ENCODE data around the gene FILIP1L. TPM values are rescaled to one million over a fixed set of nuclear protein-coding genes. Genes with fewer than 3 reads are reported as not detected.

The FILIP1L gene
- total RNA-seq, 2 donors from 2014 or later: 6.7 to 19.0 TPM

- no peak for ATAC-seq
- intact Hi-C loops (cut with DNase I, micrococcal nuclease): no loop called here
- DNase-seq: no peak
These were observed 145.2 kb downstream of the FILIP1L start for GRCh38 chr3:99969136-99969535.

- DNase-seq (no peak), ATAC-seq (no peak)
- intact Hi-C loops (cut with DNase I, micrococcal nuclease): no loop called here
These were observed 146.5 kb downstream of the FILIP1L start for GRCh38 chr3:99967796-99968195.

DNA sequence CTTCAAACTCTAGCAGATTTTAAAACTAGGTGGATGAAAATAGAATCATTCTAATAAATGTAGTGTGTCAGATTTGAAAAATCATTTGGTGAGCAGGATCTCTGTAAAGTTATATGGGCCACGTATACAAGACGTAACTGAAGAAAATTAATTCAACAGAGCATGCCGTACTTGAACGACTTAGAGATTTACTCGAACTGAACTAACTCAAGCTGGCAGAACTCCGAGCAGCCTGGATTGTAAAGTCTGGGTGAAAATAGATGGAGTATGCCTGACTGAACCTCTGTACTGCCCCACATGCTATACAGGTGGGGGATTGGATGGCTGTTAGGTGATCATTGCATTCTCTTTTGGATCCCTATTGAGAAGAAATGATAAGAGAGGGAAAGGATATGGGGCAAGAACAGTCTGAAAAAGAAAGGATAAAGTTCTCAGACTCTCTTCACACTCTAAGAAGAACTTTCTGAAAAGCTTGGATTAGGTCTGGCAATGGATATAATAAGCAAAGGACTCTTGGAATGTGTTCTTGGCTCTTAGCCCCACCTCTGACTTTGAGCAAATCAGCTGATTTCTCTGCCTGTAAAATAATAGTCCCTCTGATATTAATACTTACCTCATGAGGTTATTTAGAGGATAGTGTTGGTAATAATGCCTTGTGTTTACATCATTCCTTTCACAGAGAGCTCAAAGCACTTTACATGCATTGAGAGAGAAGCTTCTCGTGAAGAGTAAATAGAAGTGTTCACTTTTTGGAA, 147.5 kb downstream of the FILIP1L start:
- no peak for ATAC-seq
- intact Hi-C loops (cut with DNase I, micrococcal nuclease): no loop called here
- no peak for DNase-seq

DNA sequence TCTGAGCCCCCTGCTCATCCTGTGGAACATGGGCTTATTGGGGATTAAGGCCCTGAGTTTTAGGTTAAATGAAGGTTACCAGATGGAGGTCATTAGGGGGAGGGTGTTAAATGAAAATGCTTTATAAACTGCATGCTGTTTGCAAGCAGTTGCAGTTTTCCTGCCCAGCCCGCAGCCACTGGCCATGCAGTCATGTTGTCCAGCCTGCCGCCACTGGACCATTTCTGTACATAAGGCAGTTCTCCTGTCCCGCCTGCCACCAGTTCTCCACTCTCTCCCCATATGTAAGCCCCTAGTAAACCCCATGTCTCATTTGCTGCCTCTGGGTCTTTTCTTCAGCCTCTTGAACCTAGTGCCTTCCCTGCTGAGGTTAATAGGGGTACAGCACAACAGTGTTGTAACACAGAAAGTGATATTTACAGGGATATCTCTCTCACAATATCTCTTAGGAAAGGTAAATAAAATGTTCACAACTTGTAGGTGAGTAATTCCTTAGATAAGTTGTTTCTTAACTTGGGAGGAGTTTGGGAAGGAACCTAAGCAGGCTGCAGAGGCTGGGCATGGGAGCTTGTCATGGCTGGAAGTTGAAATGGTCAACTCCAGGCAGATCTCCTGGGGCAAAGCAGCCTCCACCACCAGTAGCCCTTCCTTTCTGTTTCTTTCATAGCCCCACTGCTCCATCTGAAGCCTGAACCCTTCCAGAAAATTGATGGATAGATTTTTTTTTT, 148.5 kb downstream of the FILIP1L start:
- intact Hi-C loops (cut with DNase I, micrococcal nuclease): no loop called here
- no peak for ATAC-seq
- no peak for DNase-seq

GRCh38 chr3:99965077-99965476, 149.2 kb downstream of the FILIP1L start:
- peak; percentile 49 for ATAC-seq
- DNase-seq: no peak
- intact Hi-C loops (cut with DNase I, micrococcal nuclease): no loop called here

GRCh38 chr3:99962703-99963102, 151.6 kb downstream of the FILIP1L start:
- no peak for DNase-seq
- intact Hi-C loops (cut with DNase I, micrococcal nuclease): no loop called here
- ATAC-seq: no peak

DNA sequence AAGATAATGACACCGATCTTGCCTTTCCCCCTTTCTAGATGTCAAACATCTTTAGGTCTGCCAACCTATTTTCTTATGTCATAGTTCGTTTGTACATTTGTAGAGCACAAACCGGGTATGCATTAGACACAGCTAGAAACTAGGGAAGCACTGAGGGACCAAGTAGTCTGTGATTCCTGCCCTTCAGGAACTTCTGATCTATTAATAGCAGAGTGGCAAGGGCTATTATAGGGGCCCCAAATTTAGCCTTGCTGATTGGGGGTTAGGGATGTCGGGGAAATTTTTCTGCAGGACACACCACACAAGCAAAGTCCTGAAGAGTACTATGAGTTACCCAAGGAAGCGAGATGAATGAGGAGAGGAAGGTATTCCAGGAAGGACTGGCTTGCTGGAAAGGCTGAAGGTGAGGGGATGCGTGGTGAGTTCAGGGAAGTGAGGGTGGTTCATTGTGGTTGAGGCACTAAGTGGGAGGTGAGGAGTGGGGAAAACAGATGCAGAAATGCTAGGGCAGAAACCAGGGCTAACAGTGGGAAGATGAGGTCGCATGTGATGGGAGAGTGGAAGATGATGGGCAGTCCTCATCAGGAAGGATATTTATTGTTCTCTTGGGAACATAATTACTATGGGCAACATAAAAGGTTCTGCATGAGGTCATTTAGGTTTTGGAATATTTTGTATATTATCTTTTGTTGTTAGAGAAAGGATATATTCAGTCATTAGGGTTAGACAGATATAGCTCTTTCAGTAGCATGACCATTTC, 152.4 kb downstream of the FILIP1L start:
- ATAC-seq (no peak), DNase-seq (no peak)
- intact Hi-C loops (cut with DNase I, micrococcal nuclease): no loop called here

DNA sequence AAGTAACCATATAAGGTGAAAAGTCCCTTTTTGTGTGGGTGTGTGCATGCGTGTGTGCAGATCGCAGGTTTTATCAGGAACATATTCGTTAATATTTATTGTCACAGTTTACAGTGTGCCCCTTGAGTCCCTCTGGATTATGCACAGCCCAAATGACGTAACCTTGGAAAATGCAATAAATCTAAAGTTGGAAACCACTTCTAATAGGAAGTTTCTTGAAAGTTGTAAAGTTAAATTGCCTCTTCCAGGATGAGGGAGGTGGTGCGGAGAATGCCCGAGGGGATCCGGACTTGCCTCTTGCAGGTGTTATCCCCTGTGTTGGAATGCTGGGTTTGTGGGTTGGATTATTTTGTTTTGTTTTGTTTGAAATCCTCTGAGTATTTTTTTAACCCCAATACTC, 153.4 kb downstream of the FILIP1L start:
- DNase-seq (peak in 1 of 2 donors; percentile 17), ATAC-seq (peak; percentile 72)
- intact Hi-C loops (cut with DNase I, micrococcal nuclease): no loop called here

GRCh38 chr3:99960123-99960878, 154.0 kb downstream of the FILIP1L start:
- ATAC-seq: peak; percentile 72
- intact Hi-C loops (cut with DNase I, micrococcal nuclease): no loop called here
- DNase-seq: no peak

GRCh38 chr3:99958222-99958912, 155.9 kb downstream of the FILIP1L start:
- ATAC-seq (no peak), DNase-seq (no peak)
- intact Hi-C loops (cut with DNase I, micrococcal nuclease): no loop called here

DNA sequence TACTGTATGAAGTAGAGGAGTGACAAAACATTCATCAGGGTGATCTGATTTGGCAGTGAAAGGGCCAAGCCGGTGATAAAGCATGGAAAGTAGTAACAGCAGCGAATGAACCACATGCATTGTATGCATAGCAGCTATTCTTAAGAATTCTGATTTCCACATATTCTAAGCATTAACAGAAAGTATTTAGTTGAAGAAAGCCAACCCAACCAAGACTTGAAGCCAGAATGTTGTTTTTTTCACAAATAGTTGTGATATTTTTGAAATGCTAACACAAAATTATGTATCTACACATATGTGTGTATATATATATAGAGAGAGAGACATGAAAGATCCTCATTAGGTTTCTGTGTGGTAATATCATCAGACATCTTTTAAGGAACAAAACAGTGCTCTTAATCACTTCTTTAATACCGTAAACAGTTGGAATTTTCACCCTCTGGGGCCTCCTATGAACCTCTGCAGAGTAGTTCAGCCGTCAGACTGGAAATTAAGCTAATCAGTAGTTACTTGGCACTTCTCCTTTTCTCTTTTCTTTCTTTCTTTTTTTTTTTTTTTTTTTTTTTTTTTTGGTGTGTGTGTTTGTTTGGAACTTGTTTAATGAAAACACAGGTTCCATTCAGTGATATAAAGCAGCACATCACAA, 157.0 kb downstream of the FILIP1L start:
- intact Hi-C loops (cut with DNase I, micrococcal nuclease): no loop called here

DNA sequence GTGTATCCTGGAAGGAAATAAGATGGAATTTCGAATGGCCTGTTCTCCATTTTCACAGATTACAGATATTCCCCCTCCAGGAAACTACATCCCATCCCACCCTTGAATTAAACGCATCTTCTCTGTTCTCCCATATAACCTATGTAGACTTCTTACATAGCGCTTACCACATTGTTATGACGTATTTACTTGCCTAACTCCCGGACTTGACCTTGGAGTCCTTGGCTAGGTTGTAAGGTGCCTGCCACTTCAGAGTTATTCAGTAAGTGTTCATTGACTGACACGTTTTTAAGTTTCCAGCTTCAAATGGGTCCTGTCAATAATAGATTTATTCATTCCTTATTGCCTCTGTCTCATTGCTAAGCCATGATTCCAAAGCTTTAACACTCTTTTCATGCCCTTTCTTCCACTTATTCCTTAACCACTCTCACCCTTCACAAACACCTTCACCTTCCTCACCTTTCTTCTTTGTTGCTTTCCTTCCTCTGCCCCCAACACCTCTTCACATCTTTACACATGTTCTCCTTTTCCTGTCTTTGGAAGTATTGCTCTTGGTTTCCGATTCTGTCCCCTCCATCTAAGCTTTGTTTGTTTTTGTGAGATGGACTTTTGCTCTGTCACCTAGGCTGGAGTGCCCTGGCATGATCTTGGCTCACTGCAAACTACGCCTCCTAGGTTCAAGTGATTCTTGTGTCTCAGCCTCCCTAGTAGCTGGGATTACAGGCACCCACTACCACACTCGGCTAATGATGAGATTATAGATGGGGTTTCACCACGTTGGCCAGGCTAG, 158.3 kb downstream of the FILIP1L start:
- ATAC-seq: no peak
- no peak for DNase-seq
- intact Hi-C loops (cut with DNase I, micrococcal nuclease): no loop called here

More for the DNA sequence above, 157.0 kb downstream of the FILIP1L start:
- DNase-seq (no peak), ATAC-seq (no peak)

- ATAC-seq: no peak
These were observed 159.2 kb downstream of the FILIP1L start for GRCh38 chr3:99954914-99955644.

GRCh38 chr3:99953596-99953995, 160.7 kb downstream of the FILIP1L start:
- intact Hi-C loops (cut with DNase I, micrococcal nuclease): no loop called here
- no peak for ATAC-seq

More at GRCh38 chr3:99954914-99955644, 159.2 kb downstream of the FILIP1L start:
- intact Hi-C loops (cut with DNase I, micrococcal nuclease): no loop called here
- no peak for DNase-seq

GRCh38 chr3:99952306-99952705, 162.0 kb downstream of the FILIP1L start:
- DNase-seq: no peak
- ATAC-seq: no peak
- intact Hi-C loops (cut with DNase I, micrococcal nuclease): no loop called here

More at GRCh38 chr3:99953596-99953995, 160.7 kb downstream of the FILIP1L start:
- no peak for DNase-seq

- DNase-seq (no peak), ATAC-seq (no peak)
- intact Hi-C loops (cut with DNase I, micrococcal nuclease): no loop called here
These were observed 162.6 kb downstream of the FILIP1L start for GRCh38 chr3:99951701-99952100.

All from left colon (tissue), 2 donors.